RCC 7860 (cell line): Measurements from ENCODE around the gene EPHB6.

Experiments
- DNase-seq: peaks from one replicate; pipeline ENCODE4 v3.0.0-alpha.2; 2015; ENCODE audit warnings: low spot score
- FAIRE-seq: peaks from 2 replicates; lab custom pipeline; 2012; peaks lifted over from hg19 to GRCh38; lab: Jason Lieb, UNC

EPHB6 gene

DNA sequence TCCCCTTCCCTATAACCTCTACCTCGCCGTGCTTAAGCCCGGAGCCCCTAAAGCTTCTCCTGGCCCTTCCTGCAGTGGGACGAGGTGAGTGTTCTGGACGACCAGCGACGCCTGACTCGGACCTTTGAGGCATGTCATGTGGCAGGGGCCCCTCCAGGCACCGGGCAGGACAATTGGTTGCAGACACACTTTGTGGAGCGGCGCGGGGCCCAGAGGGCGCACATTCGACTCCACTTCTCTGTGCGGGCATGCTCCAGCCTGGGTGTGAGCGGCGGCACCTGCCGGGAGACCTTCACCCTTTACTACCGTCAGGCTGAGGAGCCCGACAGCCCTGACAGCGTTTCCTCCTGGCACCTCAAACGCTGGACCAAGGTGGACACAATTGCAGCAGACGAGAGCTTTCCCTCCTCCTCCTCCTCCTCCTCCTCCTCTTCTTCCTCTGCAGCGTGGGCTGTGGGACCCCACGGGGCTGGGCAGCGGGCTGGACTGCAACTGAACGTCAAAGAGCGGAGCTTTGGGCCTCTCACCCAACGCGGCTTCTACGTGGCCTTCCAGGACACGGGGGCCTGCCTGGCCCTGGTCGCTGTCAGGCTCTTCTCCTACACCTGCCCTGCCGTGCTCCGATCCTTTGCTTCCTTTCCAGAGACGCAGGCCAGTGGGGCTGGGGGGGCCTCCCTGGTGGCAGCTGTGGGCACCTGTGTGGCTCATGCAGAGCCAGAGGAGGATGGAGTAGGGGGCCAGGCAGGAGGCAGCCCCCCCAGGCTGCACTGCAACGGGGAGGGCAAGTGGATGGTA, 9.2 kb downstream of the EPHB6 start:
- FAIRE-seq (no peak), DNase-seq (no peak)

DNA sequence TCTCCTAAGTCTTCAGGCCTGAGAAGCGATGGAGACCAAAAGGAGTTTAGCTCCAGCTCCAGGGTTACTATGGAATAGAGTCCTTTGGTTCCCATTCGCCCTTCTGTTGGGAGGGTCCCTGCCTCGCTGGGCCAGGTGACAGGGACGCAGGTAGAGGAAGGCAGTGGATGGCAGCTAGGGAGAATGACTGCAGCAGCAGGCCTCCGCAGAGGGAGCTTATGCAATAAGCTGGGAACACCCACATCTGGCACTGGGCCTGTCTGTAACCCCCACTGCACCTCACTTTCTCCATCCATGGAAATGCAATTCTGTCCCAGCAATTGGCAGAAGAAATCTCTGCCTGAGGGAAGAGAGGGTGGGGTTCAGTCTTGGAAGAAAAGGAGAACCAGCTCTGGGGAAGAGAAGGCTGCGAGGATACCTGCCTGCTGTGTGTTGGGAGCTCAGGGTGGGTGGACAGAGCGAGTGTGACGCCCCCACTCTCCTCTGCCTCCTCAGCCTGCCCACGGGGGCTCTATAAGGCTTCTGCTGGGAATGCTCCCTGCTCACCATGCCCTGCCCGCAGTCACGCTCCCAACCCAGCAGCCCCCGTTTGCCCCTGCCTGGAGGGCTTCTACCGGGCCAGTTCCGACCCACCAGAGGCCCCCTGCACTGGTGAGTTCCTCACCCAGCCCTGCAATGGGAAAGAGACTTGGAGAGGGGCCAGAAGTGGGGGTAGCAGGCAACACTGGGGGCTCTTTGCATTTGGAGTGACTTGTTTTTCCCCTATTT, 10.3 kb downstream of the EPHB6 start:
- FAIRE-seq, result no peak
- DNase-seq, result no peak

DNA sequence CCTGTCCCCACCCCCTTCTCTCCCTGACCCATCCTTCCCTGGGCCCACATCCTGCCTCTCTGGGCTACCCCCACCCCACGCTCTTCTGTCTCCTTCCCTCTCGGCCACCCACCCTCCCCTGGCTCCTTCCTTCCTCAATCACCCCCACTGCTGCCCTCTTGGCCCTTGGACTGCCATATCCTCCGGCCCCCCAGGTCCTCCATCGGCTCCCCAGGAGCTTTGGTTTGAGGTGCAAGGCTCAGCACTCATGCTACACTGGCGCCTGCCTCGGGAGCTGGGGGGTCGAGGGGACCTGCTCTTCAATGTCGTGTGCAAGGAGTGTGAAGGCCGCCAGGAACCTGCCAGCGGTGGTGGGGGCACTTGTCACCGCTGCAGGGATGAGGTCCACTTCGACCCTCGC, 10.9 kb downstream of the EPHB6 start:
- FAIRE-seq, result no peak
- no peak for DNase-seq

DNA sequence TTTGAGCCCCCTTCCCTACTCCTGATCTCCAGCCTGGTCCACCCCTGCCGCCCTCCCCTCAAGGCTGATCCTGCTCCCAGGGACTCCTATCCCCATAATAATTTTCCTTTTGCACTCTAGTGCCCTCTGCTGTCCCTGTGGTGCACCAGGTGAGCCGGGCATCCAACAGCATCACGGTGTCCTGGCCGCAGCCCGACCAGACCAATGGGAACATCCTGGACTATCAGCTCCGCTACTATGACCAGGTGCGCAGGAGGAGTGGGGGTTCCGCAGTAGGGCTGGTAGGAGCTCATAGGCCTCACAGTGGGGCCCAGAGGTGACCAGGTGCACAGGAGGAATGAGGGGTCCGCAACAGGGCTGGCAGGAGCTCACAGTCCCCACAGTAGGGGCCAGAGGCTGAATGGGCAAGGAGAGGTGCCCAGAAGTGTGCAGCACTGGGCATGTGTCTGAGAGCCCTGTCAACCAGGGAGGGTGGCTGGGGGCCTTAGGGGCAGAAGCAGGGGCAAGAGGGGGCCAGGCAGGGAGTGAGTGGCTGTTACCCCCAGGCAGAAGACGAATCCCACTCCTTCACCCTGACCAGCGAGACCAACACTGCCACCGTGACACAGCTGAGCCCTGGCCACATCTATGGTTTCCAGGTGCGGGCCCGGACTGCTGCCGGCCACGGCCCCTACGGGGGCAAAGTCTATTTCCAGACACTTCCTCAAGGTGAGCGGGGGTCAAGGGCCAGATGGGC, 11.7 kb downstream of the EPHB6 start:
- no peak for FAIRE-seq

DNA sequence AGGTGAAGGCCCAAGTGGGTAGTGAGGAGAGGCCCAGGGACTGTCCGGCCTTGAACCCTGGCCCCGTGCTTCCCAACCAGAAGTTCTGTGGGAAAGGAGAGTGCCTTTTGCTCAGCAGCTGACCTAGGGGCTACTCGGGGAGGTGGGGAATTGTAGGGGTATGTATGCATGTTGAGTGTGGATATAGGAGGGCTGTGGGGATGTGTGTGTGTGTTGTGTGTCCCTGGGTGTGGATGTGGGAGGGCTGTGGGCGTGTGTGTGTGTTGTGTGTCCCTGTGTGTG, 12.2 kb downstream of the EPHB6 start:
- DNase-seq (no peak), FAIRE-seq (no peak)

More for the DNA sequence above, 11.7 kb downstream of the EPHB6 start:
- DNase-seq, result no peak

DNA sequence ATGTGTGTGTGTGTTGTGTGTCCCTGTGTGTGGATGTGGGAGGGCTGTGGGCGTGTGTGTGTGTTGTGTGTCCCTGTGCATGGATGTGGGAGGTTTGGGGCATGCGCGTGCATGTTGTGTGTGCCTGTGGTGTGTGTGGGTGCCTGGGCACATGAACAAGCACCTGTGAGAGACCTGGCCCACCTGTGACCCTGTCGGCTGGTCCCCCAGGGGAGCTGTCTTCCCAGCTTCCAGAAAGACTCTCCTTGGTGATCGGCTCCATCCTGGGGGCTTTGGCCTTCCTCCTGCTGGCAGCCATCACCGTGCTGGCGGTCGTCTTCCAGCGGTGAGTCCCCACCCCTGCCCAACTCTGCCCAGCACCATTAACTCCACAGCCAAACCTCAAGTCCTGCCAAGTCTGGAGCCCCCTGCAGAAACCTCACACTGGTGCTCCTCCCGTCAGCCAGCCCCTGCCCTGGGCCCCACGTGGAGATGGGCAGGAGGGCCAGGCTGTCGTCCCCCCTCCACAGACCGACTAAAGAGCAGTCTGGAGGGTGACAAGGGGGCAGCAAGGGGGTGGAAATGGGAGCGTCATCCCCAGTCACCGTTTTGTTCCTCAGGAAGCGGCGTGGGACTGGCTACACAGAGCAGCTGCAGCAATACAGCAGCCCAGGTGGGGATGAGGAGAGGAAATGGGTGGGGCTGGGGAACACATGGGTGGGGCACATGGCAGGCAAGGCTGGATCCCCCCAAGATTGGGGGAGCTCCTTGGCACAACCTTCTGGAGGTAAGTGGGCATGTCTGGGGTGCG, 12.7 kb downstream of the EPHB6 start:
- FAIRE-seq (no peak), DNase-seq (no peak)

DNA sequence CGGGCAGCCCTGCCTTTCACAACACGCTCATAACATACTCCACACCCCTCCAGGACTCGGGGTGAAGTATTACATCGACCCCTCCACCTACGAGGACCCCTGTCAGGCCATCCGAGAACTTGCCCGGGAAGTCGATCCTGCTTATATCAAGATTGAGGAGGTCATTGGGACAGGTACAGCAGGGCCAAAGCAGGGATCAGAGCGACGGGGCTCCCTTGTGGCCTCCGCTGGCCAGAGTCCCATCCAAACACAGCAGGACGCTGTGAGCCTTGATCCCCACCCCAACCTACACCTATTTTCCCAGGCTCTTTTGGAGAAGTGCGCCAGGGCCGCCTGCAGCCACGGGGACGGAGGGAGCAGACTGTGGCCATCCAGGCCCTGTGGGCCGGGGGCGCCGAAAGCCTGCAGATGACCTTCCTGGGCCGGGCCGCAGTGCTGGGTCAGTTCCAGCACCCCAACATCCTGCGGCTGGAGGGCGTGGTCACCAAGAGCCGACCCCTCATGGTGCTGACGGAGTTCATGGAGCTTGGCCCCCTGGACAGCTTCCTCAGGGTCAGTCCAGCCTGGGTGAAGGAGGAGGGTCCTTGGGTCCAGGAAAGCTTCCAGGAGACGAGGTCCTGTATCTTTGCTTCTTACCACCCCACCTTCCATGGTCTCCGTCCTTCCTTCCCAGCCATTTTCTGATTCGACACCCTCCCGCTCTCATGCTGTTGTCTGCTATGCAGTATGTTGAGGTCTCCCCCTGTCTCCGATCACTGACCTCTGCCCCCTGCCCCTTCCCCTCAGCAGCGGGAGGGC, 13.5 kb downstream of the EPHB6 start:
- FAIRE-seq (no peak), DNase-seq (no peak)

DNA sequence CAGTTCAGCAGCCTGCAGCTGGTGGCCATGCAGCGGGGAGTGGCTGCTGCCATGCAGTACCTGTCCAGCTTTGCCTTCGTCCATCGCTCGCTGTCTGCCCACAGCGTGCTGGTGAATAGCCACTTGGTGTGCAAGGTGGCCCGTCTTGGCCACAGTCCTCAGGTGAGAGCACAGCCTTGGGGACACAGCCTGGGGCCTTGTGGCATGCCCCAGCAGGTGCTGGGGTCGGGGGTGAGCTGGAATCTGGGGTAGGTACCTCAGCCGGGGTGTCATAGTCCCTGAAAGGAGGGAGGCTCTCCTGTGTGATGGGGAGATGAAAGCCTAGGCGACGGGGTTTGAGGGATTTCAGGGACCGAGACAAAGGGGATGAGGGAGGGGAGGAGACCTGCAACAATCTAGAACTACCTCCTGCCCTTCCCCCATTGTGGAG, 14.1 kb downstream of the EPHB6 start:
- no peak for FAIRE-seq
- DNase-seq, result no peak

DNA sequence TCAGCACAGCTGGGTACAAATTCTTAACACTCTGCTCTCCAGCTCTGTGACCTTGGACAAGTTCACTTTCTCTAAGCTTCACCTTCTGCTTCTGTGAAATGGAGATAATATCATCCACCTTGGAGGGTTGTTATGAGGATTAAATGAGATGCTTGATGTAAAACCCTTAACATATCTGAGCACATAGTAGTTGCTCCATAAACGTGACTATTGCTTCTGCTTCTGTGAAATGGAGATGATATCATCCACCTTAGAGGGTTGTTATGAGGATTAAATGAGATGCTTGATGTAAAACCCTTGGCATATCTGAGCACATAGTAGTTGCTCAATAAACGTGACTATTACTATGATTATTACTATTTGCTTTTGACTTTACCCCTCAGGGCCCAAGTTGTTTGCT, 14.6 kb downstream of the EPHB6 start:
- FAIRE-seq, result no peak
- no peak for DNase-seq

DNA sequence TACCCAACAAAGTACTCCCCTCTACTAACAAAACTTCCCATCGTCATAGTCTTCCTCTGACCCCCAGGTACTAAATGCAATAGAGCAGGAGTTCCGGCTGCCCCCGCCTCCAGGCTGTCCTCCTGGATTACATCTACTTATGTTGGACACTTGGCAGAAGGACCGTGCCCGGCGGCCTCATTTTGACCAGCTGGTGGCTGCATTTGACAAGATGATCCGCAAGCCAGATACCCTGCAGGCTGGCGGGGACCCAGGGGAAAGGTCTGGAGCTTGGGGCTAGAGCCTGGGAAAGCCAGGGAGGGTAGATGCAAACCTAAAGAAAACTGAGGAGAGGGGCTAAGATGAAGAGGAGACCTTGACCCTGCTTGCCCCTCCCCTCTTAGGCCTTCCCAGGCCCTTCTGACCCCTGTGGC, 15.3 kb downstream of the EPHB6 start:
- DNase-seq (no peak), FAIRE-seq (no peak)

DNA sequence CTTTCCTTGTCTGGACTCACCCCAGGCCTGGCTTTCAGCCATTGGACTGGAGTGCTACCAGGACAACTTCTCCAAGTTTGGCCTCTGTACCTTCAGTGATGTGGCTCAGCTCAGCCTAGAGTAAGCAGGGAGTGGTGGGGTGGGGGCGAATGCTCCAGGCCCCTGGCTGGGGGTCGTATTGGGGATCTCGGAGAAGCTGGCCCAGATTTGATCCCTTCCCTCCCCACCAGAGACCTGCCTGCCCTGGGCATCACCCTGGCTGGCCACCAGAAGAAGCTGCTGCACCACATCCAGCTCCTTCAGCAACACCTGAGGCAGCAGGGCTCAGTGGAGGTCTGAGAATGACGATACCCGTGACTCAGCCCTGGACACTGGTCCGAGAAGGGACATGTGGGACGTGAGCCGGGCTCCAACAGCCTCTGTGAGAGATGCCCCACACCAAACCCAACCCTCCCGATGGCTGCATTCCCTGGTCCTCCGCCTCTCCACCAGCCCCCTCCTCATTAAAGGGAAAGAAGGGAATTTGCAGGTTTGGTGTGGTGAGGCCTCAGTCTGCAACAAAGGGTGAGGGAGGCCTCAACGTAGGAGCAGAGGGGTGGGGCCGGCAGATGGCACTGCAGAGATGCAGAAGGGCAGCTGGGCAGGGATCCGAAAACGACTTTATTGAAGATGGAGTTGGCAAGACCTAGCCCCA, 15.8 kb downstream of the EPHB6 start:
- FAIRE-seq, result no peak
- DNase-seq, result no peak

DNA sequence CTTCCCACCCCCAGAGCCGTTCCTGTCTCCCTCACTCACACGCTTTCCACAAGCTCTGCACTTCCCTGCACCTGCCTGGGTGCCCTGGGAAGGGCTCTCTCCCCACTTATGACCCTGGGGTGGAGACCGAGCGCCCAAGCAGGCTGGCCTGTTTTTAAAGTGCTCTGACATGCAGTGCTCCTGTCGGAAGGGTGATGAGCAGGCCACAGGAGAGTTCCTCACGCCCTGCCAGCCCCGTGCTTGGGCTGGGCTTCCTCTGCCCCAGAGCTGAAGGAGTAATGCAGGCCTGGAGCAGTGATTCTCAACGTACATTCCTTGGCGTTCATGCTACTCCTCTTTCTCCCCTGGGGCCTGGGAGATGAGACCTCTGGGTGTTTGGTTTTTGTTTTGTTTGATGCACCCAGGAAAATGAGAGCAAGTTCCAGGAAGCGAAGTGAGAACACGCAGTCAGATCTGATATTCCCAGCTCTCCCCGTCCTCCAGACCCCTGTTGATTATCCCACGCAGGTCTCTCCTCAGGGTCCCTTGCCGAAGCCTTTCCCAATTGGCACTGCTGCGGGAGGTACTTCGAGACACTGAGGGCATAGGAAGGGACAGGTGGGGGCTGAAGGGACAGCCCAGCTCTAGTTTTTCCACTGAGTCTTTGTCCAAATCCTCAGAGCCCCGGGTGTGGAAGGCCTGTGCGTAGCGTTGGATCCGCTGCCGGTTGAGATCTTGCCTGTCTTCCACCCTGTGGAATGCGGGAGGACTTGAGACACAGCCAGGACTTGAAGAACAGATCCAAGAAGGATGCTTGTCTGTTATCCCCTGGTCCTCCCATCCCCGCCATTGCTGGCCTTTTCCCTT, 16.6 kb downstream of the EPHB6 start:
- no peak for FAIRE-seq
- no peak for DNase-seq

DNA sequence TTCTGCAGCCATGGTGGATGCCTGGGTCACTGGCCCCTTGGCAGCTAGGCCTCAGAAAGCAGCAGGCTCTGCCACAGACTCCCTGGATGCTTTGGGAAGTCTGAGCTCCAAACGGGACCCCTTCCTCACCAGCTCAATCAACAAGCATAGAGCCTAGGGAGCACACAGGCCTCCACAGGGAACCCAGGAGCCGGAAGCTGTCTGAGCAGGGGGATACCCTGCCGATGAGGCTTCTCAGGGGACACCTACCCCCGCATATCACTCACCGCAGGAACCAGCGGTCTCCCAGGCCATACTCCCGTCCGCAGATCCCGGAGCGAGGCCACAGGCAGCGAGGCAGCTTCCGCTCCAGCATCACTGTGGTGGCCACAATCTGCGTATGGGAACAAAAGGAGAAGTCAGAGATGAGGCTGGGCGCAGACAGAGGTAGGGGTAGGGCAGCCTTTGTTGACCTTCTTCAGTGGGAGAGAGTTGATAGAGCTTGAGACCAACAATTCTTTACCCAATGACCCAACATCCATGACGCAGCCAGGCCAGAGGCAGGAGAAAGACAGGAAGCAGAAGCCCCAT, 17.3 kb downstream of the EPHB6 start:
- FAIRE-seq (no peak), DNase-seq (no peak)

DNA sequence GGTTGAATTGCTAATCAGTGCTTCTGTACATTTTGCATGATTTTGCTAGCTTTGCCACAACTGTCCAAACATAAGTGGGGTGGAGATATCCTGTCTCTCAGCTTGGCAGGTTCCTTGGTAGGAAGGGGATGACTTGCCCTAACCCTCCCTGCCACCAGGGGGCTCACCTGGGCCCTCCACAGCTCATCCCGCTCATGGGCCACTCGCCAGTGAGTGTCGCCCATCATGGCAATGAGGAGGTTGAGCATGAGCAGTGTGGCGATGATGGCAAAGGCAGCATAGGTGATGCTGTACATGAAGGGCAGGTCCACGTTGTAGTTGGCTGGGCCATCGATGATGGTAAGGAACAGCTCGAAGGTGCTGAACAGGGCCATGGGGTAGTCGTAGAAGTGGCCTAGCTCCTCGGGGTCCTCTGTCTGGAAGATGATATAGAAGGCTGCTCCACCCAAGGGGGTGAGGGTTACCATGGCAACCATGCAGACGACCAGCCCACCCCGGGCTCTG, 18.5 kb downstream of the EPHB6 start:
- FAIRE-seq, result no peak
- no peak for DNase-seq

DNA sequence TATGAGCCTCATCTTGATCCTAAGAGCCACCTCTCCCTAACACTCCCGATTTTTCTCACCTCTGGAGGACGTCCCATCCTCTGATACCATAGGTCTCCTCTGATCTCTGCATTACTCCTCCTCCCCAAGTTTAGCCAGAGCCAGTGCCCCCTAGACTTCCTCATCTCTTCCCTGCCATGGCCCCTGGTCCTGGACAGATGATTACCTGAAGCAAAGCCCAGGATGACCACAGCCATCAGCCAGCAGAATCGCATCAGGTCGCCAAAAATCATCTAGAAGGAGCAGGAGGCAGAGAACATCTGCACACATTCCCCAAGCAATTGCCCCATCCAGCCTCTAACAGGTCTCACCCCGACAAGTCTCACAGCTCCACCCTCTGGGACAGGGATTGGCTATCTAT, 19.0 kb downstream of the EPHB6 start:
- DNase-seq (no peak), FAIRE-seq (no peak)

DNA sequence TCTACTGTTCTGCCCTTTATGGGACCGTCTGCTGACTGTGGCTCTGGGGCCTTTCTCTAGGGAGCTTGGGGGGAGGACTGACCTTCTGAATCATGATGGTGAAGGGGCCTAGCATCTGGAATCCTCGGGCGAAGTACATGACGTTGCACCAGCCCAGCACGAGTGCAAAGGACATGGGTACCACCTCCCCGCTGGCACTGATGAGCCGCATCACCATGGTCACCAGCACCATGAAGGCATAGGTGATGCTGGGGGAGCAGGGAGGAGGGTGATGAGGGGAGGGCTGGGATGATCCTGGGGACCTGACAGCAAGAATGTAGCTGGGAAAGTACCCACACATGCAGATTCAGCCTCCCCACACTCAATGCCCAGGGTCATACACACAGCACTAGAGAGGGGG, 19.5 kb downstream of the EPHB6 start:
- no peak for FAIRE-seq
- DNase-seq, result no peak

DNA sequence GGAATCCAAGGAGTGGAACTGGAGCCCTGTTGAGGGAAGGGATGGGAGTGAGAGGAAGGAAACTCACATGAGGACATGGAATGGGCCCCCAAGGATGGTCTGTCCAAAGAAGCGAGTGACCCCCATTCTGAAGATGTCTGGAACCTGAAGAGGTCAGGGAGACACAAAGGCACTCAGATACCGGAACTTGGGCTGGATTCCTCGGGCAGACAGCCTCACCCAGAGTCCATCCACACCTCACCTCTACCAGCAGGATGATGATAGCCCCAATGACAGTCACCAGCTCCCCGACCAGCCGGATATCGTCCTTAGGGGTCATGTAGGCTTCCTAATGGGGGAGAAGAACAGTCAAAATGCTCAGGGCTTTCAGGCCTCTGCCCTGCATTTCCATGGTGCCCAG, 20.0 kb downstream of the EPHB6 start:
- FAIRE-seq, result no peak

DNA sequence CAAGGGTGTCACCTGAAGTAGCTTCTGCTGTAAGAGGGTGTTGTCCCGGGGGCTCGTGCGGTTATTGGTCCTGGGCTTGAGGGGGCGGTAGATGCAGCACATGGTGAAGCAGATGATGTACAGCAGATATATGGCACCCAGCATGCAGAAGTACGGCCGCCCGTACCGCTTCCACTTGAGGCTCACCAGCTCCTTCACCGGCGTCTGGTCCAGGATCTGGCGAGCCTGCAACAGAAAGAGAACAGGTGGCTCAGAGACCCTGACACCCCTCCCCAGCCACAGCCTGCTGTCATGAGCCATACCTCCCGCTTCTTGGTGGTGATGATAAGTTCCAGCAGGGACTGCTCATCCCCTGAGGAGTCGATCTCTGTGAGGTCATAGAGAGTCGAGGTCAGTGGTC, 20.6 kb downstream of the EPHB6 start:
- no peak for DNase-seq
- FAIRE-seq, result no peak

More for the DNA sequence above, 20.0 kb downstream of the EPHB6 start:
- no peak for DNase-seq
